GM19455 (cell line): ENCODE results near the gene RPA3.

ENCODE experiments used
- ATAC-seq: cut with Tn5 transposase; IDR thresholded peaks from one replicate; pipeline ENCODE4 v1.9.1; 2021; ENCODE audit not compliant: unreplicated experiment

Gene RPA3

DNA sequence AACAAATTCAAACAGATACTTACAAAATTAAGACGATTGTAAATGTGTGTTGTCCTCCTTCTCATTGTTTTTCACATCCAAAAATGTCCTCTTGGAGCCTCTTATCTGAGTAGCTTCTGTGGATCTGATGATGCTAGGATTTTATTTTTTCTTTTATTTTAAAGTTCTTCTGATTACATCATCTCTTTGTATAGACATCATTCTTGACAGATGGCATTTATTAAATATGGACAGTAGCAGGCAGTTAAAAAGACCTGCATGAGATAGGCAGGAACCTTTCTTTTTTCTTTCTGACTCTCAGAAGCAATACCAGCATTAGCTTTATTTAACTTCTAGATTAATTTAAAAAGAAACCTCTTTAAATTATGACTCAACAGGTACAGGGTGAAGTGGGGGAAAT is at the start of gene RPA3:
Gene RPA3, minus strand, starts transcription at position 116 of the 400 bp plus-strand sequence. CDS start 78,189 bp downstream, outside the sequence.
- ATAC-seq: no peak

DNA sequence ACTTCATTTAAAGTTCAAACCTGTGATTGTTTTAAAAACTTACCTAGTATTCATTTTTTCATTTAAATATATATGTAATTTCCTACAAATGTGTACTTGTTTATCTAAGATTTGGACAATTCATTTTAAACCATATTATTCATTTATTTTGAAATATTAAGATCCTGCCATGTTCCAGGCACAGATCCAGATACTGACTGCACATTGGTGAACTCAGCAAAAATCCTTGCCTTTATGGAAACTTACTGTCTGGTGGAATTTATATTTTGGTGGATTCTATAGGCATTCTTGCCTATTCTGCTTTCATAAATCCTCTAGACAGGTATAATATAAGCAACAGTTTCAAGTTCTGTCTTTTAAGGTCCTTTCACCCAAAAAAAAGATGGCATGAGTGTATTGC is 48.3 kb upstream of the RPA3 start:
- no peak for ATAC-seq

DNA sequence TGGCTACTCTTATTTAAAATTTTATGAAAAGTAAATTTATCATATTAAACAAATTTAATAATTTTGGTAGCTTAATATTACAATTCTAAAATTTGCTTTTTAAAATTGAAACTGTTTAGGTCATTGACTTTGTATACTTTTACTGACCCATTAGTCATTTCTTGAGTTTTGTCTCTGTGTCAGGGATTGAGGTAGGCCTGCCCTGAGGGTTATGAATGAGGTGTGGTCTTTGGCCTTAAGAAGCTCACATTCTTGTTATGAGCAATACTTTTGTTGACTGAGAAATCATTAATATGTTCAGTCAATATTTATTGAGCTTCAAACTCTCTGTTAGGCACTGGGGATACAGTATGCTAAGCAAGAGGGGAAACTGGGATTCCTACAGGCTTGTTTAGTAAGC is 47.0 kb upstream of the RPA3 start:
- ATAC-seq: peak; percentile 62

DNA sequence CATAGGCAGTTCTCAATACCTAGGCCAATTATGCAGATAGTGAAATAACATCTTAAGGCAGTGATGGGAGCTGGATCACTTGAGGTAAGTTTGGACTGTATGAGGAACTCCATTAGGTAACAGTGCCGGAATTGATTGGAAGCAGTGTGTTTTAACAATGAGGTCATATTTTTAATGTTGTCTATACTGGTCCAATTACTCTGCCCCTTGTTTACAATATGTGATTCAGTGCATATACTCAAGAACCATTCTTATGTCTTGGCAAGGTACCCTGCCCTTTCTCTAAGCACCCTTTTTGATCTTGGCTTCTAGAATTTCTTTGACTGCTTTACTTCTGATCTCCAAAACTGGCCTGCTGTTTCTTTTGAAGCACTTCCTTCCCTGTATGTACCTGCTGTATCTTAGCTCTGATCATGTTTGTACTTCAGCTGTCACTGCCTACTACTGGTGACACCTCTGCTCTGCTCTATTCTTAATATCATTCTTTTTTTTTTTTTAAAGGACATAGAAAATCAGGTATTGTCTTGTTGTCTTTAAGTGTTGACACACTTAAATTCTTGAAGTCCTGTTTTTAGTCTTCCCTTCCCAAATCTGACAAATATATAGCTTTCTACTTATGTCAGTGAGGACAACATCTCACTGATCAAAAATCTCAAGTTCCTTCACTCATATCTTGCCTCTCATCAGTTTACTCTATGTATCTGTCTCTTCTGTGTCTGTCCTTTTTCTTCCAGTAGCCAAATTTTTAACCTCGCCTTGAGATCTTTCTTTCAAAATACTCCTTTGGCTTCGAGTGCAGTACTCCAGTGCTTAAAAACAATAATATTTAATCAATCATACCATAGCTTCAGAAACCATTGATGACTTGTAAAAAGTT is 46.4 kb upstream of the RPA3 start:
- no peak for ATAC-seq

DNA sequence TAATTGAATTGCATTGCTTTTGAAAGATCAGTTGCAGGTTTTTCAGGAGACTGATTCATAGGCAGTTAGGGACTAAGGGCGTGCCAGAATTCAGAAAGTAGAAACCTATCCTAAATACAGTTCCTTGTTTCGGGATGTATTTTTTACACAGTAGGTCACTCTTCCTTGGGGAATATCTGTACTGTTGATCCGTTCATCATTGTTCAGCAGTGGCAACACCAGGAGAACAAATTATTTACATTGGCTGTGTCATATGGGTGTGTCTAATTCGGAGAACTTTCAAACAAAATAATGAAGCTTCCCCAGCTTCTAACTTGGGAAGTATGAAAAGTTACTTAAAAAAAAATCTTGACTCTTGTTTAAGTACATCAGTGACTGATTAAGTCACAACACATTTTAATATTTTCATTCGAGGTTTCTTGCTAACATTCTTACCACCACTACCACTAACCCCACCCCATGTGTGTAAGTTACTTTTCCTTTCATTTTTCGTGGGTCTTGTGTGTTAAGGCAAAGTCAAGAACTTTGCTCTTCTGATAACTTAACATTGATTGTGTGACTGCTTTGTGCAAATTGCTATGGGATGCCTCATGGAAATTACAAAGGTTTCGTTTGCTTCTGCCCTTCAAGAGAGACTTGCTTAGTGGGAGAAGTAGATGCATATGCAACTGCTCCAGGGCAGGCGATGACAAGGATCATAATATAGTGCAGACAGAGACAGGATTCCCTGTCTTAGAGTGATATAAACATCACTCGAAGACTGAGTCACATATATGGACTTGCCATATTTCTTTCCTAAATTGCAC is 43.8 kb upstream of the RPA3 start:
- ATAC-seq: peak; percentile 51

DNA sequence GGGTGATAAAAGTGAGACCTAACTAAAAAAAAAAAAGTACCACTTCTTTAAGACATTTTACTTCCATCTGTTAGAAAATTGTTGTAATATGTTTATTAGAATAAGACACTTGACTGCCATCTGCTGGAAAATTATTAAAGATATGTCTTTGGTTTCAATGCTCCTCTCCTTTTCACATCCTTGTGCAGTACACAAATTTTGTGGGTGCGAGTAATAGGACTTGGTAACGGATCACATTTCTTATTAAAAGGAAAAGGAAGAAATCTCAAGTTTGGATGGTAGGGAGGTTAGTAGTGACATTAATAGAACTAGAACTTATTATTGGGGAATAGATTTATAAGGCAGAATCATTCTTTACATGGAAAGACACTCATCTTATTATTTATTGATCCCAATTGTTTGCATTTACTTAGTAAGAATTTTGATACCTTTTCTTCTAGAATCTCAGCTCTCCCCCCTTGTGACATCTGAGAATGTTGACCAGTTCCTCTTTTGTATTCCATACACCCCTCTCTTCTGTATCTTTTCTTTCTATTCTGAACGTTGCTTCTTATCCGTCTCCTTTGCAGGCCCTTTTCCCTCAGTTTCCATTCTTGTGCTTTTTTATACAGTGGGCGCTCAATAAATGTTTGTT is 43.0 kb upstream of the RPA3 start:
- no peak for ATAC-seq

DNA sequence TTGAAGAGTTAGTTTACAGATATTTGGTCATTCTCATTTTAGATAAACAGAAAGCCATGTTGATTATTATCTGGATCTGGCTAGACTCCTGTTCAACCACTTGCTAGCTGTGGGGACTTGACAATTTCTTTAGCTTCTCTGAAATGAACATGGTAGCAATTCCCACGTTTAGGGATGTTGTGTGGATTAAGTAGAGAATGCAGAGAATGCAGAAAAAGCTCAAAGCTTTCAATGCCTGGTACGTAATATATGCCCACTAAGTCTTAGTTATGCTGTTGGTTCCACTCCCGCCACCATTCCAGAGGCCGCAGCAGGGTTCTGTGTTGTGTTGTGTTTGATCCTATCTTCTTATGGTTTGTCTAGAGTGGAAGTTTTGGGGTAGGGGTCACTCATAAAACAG is 39.2 kb upstream of the RPA3 start:
- ATAC-seq: no peak

DNA sequence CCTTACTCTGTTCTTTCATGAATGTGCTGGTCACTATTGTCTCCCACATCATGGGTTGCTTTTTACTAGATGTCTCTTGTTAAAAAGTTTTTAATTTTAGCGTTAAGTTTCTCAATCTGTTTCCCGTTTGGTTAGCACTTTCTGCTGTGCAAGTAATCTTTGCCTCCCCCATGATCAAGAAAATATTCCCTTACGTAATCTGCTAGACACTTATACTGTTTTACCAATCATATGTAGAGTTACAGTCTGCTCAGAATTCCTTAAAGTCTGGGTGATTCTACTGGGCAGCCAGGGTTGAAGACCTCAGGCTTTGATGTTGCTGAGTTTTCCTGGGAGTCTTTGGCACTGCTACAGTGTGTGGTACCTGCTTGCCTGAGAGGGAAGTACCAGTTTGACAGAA is 38.2 kb upstream of the RPA3 start:
- no peak for ATAC-seq

DNA sequence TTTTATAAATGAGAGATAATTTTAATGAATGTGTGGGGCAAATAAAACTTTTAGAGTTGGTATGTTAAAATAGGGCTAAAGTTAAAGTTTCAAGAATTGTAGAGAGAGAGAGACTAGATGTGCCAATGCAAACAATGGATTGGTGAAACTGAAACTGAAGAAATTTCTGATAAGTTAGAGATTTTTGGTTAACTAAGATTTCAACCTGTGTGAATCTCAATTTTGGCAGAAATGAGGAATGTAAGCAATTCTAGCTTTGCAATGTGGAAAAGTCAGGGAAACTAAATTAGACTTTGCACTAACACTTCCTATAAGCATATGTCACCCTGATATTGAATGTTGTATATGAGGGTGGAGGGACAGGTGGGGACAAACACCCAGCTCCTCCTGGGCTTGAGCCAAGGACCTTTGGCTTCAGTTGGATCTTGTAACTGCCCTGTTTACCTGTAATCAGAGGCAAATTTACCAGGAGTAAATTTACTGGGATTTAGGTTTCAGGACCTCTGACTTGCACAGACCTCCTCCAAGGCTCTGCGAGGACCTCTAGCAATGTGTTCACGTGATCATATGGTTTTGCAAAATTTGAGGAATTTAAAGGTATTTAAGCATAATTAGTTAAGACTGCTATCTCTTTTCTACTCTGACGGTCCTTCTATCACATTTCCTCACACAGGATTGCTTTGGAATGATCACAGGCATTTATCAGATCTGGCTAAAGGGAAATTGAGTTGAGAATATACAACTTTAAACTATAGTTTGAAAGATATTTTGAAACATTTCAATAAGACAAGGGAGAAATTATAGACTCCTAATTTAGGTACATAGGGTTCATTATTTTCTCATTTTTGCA is 33.1 kb upstream of the RPA3 start:
- no peak for ATAC-seq

DNA sequence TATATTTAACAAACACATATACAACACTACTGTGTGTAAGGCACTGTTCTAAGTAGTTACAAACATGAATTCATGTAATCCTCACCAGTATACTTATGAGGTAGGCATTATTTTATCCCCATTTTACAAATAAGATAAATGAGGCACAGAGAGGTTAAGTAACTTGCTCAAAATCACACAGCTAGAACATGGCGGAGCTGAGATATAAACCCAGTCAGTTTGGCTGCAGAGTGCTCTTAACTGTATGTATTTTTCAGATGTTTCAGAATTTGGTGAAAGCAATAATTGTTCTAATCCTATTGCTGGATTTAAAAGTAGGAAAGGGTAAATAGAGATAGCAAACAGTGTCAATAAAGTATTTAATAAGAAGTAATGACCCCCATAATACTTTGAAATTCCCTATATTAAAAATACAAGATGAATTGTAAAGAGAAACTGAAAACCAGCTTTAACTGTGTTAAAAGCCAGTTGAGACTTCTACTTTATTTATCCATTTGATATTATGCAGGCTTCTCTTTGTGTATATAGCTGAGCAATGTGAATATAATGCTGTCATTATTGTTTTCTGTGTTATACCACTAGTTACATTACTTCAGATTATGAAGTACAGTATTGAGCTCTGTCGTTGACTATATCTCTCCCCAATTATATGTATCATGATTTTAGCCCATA is 32.3 kb upstream of the RPA3 start:
- no peak for ATAC-seq

DNA sequence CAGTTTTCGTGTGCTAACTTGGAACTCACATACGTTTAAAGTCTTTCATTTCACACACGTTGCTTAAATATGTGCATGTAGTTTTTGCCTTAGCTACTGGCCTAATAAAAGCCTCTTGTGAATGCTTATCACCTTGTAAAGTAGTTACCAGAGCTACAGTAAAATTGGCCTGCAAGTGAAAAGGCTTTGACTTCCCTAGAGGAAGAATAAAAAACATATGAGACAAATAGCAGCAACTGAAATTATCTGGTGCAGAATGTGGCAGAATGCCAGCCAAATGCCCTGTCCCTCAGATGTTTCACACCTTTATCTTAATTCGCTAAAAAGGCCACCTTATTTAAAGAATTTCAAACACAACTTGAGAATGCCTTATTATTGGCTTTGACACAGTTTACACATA is 28.1 kb upstream of the RPA3 start:
- ATAC-seq: no peak

DNA sequence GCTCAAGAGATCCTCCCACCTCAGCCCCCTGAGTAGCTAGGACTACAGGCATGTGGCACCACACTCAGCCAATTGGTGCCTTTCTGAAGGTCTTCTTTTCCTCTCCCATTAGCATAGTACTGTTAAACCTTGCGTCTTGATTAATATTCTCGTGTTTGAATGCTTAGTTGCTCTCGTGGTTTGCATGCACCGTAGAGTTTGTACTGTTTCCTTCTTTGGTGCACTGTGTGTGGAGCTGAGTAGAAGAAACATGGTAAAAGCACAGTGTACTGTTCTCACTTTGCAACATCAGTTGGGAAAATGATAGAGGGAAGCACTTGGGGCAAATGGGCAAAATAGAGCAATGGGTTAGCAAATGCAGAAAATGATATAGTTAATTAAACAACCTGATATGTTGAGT is 27.6 kb upstream of the RPA3 start:
- ATAC-seq: no peak

DNA sequence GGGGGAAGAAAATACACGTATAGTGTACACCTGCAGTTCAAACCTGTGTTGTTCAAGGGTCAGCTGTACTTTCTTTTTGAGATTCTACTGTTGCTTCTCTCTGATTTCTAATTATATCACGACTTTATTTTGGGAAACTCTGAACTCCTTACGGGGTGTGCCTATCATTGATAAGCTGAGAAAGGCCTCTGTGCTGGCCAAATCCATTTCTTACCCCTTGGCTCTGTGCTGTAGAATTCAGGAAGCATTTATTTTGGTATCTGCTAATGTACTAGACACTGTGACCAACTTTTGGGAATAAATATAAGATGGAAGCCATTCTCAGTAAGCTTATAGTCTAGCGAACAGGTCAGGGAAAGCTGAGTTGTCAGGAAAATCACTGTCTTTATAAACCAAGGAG is 26.9 kb upstream of the RPA3 start:
- ATAC-seq: no peak

DNA sequence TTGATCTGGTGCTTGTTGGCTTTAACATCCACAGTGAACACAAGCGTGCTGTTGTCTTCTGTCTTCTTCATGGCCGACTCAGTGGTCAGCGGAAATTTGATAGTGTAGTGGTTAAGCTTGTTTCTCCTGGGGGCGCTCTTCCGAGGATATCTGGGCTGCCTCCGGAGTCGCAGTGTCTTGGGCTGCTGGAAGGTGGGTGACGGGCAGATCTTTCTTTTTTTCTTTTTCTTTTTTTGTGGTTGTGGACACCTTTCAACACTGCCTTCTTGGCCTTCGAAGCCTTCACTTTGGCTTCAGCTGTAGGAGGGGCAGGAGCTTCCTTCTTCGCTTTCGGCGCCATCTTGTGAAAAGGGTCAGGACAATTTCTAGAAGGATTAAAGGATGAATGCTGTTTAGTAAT is 23.8 kb upstream of the RPA3 start:
- no peak for ATAC-seq

DNA sequence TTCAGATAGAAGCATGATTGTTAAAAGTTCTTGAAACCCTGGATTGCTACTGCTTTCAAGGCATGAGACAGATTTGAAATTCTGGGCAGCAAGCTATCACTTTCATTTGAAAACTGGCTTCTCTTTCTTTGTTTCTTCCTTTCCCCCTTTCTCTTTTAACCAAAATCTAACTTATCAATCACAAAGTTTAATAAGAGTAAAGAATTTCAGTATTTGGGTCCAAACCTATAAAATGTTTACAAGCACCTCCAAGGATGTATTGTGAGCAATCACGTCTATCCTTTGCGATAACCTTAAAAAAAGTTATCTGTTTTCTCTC is 21.6 kb upstream of the RPA3 start:
- no peak for ATAC-seq

DNA sequence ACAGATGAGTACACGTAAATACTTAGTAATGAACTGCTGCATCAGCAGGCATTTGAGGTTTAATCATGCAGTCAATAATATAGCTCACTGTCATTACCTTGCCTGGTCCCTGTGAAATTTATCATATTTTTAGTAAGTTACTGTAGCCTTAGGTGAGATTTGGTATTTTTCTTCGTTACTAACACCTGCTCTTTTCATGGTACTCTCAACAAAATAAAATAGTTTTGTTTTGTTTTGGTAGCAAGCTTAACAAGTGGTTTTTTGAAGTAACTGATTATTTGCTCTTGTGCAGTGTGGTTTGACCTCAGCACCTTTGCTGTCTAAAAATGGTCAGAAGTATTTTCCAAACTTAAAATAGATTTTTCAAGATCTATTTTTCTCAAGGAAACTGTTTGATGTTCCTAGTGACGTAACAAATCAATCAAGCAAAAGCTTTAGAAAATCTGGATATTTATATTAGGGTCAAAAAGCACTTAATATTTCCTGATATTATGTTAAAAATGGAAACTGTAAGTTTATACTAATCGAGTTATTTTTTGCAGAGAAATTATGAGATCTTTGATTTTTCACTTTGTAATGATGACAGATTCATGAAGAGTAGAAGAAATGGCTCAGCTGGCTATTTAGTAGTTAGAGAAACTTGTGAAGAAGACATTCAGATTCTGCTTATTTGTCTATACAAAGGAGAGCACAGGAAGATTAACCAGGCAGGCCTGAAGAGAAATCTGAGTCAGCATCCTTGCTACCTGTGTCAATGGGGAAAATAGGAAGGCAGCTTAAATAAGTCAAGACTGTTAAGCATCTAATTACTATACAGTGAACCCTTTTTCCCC is 21.0 kb upstream of the RPA3 start:
- no peak for ATAC-seq

DNA sequence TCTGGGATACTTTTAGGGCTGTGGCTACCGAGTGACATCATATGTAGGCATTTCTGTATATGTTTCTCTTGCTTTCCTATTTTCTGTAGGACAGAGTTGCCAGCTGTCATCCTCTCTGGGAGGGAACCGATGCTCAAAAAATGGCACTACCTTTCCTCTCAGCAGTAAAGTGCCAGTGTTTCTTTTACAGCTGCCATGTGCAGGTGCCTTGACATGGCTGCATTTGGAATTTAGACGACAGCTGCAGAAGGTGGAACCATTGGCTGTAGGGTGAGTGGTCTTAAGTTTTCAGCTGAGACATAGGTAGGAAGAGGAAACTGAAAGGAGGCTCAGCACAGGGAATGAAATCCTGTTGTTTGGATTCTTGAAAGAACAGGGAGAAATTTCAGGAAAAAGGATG is 20.2 kb upstream of the RPA3 start:
- no peak for ATAC-seq

DNA sequence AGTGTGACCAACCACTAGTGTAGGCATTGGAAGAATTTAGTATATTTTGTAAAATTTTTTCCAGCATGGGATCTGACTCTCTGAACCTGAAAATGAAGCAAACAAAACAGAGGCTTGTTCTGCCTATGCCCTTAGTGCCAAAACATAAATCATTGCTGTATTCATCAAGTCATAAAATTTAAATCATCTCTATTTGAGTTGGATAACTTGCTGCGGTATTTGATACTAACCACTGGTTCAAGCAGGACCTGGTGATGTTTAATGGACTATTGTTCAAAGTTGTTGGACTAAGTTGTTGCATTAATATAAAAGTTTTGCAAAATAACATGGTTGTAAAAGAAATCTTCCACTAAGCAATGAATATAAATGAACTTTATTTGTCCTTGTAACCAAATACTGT is 19.8 kb upstream of the RPA3 start:
- no peak for ATAC-seq

DNA sequence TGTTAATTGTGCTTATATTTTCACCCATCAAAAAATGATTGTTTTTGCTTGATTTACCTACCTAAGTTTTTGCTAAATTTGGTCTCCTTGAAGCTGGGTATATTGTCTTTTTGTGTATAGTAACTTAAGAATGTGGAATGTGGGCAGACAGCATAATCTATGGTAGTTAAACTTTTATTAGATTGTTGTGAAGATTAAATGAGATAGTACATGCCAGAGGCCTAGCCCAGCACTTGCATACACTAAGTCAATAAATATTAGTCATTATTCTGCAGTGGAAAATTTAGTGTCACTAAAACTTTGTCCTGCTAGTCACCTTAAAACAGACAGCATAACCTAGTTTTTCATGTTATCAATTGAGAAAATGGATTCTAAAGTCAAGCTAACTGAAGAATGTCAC is 19.3 kb upstream of the RPA3 start:
- no peak for ATAC-seq

DNA sequence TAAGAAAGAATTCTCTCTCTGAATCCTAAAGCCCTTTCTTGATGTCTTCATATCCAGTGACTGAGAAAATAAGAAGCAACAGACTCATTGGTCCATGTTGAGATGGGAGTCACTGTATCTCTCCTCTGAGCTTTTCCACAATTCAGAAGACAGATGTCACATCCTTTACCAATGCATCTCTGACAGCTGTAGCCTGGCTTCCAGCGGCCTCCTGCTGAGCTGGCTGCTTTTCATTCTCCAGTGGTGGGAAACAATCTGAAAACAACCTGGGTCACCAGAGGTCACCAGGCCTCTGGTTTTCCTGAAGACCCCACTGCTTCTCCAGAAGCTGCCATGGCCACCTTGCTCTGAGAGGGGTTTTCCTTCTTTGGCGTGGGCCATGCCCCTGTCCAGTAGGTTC is 18.3 kb upstream of the RPA3 start:
- ATAC-seq: no peak
